GM04503 (cell line): ENCODE data around the gene ARHGAP21.

Experiments used
- DNase-seq: peaks from one replicate; pipeline ENCODE4 v3.0.0-alpha.2; 2012; ENCODE audit warnings: low read depth

ARHGAP21 gene

DNA sequence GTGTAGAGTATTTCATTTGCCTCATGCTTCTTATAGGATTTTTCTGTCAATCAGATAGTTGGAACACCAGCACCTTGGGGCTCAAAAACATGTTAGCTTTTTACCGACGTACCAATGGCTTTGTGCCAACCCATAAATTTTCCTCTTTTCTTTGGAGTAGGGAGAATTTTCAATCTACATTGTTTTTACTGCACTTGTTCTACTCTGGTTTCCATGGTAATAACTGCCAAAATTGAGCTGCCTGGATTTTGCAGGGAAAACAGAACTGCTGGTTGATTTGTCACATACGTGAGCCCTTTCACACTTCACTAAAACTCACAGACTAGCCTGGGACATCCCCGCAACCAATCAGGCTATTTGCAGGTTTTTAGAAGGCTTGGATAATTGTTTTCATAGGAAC lies 189.7 kb downstream of the ARHGAP21 start:
- no peak for DNase-seq
